GM19035 (cell line): ENCODE results near the gene KANSL1.

ENCODE experiments used
- ATAC-seq: cut with Tn5 transposase; IDR thresholded peaks from one replicate; pipeline ENCODE4 v1.9.1; 2021; ENCODE audit not compliant: unreplicated experiment

Gene KANSL1

DNA sequence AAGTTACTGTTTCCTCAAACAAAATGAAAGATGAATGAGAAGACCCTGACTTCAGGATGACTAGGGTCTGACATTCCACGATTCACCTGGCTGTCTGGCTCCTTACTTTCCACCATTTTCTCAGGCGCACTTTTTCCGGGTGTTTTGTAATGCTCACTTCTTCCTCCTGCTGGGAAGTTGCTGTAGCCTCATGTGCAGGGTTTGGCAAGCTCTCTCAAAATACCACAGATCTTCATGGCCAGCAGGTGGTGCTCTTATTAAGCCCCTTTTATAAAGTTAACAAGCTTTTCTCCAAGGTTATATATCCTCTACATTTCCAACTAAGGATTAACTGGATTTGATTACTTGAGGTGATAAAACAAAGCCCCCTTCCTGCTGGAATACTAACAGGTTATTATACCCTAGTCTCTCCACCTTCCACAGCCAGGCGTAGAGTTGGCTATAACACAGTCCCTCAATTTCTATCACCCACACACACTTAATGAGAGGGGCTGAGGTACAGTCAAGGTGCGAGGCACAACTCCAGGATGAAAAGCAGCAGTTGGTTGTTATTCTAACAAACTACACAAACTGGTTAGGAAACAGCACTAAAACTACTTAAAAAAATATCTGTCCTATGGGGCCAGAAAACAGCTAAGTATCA is 148.8 kb downstream of the KANSL1 start:
- ATAC-seq, result no peak

DNA sequence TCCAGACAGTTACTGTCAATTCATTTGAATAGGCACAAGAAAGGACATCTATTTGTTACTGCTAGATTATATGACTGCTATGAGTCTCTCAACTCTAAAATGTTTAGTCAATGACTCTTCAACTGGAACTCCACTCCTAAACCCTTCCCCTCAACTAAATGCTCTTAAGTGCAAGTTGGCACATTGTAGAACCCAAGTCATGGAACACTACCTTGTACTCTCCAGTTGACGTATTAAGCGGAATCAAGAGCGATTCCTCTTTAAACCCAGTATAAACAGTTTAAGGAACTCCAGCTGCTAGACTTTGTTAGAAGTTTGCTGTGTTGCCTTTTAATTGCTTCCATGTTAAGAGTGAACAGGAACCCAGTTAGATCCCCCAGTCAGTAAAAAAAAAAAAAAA is 149.6 kb downstream of the KANSL1 start:
- no peak for ATAC-seq

- no peak for ATAC-seq
These were observed 150.3 kb downstream of the KANSL1 start for GRCh38 chr17:46042925-46043324.

DNA sequence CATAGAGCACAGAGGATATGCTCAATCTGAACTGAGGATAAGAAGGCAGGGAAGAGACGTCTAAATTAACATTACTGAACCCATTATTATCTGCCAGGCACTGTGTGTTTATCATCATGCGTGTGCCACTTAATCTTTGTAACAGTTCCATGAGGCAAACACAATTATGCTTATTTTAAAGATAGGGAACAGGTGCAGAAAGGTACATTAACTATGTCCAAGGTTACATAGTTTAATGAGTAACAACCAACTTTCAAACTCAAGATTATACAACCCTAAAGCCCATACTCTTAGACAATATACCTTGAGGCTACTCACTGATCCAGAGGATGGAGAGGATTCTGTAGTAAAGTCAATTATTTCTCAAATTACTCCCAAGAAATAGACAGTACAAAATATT is 151.0 kb downstream of the KANSL1 start:
- ATAC-seq, result no peak

DNA sequence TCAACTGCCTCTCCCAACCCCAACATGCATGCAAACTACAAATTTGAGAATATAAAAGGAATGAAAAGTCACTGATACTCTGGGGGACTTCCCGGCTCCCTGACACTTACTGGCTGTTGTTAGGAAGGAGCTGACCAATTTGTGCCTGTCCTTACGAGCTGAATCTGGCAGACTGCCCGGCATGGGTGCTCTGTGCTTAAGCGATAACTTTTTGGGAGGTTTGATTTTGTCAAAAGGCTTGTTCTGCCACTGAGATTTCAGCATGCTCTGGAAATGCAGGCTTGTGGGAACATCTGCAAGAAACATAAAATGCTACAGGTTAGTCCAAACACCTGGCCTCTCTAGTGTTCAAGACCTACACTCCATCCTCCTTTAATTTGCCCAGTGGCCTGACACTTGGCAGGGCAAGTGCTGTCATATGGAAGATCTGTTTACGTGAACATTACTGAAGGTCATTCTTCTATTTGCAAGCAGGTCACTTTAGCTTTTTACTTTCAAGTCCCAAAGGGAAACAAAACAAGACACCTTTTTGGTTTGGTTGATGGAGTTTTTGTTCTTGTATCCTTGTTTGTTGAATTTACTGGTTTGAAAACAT is 153.5 kb downstream of the KANSL1 start:
- no peak for ATAC-seq

- ATAC-seq, result no peak
These were observed 154.3 kb downstream of the KANSL1 start for GRCh38 chr17:46038937-46039336.

GRCh38 chr17:46038414-46038813 is 154.8 kb downstream of the KANSL1 start:
- ATAC-seq, result no peak

DNA sequence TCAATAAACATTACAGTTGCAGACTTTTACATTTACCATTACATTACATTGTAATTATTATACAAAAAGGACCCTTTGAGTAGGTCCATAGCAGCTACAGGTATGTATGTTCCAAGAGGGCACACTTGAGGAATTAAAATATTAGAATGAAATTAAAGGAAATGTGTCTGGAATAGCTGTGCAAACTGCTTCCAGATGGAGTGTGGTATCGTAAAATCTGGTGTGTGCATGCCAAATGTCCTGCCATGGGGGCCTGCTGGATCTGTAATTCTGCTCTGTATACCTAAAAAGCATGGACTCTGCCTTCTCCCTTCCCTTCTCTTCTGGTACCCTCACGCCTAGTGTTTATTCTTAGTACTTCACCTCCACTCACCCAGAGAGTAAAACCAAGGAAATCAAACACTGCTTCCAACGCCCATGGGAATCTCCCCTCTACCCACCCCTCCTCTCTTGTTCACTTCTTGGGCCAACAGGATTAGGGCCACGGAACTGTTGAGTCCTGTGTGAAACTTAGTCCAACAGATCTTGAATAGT is 155.4 kb downstream of the KANSL1 start:
- no peak for ATAC-seq

- no peak for ATAC-seq
These were observed 156.7 kb downstream of the KANSL1 start for GRCh38 chr17:46036491-46036890.

DNA sequence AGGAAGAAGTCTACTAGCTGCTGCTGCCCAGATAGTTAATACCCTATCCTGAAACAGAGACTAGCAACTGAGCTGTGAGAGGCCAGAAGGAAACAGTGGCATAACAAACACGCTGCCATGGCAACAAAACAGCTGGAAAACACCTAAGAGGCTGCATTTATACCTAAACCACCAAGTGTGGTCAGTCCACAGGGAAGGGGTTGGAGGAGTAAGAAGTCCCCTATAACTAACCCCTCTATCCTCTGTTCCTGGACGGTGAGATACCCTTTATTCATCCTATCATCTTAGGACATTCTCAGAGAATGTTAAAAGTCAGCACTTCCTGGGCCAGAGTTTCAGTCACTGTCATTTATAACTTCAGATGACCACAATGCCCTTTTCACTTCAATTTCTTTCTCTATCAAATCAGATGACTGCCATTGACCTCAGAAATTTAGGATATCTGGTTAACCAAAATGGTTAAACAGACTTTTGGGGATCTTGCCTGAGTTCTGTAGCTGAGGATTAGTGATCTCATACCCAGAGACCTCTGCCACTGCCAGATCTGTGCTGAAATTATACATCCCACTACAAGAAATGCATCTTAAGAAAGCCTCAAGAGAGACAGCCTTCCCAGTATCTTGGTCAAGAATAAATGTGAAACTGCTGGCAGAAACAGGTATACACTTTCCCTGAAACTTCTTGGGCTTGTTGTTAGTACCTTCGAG is 158.0 kb downstream of the KANSL1 start:
- ATAC-seq, result no peak

GRCh38 chr17:46033392-46033791 is 159.8 kb downstream of the KANSL1 start:
- ATAC-seq, result no peak

- no peak for ATAC-seq
These were observed 160.3 kb downstream of the KANSL1 start for GRCh38 chr17:46032909-46033308.

DNA sequence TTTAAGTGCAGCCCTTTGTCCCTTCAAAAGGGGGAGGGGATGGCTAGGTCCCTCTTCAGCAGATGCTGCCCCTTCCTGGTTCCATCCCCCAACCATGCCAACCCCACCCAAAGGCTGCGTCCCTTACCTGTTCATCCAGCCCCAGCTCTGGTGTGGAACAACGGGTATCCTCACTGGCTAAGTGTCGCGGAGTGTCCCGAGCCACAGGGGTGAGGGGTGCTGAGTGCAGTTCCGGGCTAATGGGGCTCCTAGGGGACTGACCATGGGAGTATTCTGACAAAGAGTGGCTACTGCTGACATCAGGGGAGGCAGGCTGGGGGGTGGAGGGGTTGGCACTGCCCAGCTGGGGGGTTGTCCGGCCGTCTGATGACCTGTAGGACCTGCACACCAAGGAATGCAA is 161.3 kb downstream of the KANSL1 start:
- no peak for ATAC-seq

- ATAC-seq, result no peak
These were observed 161.8 kb downstream of the KANSL1 start for GRCh38 chr17:46031440-46031839.

GRCh38 chr17:46030752-46031151 is 162.5 kb downstream of the KANSL1 start:
- no peak for ATAC-seq

DNA sequence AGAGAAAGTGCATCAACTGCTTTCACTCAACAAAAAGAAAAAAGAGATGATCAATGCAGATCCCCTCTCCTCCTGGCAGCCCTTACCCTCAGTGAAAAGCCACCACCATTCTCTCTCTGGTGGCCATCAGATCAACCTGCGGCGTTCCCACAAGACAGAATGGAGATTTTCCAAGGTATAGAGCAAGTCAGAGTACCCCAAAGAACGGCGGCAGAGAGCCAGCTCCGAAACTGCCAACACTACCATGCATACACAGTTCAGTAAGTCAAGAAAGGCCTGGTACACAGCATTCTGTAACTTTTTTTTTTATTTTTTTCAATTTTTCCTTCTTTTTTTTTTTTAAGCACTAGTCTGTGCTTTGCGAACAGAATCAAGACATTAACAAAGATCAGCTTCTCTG is 163.6 kb downstream of the KANSL1 start:
- ATAC-seq, result no peak

GRCh38 chr17:46028981-46029565 is 164.2 kb downstream of the KANSL1 start:
- no peak for ATAC-seq

DNA sequence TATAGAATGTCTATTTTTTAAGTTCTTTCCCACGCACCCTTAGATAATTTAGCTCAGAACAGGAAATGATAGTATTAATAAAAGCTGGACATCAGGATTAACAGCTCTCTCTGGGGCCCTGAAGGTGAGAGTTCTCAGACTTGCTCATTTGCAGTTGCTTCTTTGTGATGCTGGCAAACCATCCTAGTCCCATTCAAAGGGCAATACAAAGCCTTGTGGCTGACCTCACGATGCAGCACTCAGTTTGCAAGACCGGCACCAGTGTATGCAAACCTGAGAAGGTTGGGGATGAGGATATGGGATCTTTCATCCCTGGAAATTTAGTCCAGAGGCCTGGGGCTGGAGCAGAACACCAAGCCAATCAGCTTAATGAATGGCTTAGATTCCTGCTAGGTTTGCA is 164.9 kb downstream of the KANSL1 start:
- no peak for ATAC-seq

- no peak for ATAC-seq
These were observed 165.3 kb downstream of the KANSL1 start for GRCh38 chr17:46027976-46028325.

DNA sequence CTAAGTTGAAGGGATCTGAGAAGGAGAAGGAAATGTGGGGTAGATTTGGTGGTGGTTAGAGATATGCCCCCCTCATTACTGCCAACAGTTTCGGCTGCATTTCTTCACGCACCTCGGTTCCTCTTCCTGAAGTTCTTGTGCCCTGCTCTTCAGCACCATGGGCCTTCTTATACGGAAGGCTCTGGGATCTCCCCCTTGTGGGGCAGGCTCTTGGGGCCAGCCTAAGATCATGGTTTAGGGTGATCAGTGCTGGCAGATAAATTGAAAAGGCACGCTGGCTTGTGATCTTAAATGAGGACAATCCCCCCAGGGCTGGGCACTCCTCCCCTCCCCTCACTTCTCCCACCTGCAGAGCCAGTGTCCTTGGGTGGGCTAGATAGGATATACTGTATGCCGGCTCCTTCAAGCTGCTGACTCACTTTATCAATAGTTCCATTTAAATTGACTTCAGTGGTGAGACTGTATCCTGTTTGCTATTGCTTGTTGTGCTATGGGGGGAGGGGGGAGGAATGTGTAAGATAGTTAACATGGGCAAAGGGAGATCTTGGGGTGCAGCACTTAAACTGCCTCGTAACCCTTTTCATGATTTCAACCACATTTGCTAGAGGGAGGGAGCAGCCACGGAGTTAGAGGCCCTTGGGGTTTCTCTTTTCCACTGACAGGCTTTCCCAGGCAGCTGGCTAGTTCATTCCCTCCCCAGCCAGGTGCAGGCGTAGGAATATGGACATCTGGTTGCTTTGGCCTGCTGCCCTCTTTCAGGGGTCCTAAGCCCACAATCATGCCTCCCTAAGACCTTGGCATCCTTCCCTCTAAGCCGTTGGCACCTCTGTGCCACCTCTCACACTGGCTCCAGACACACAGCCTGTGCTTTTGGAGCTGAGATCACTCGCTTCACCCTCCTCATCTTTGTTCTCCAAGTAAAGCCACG is 165.9 kb downstream of the KANSL1 start:
- ATAC-seq, result no peak
